CD14-positive monocyte (primary cell): ENCODE data around the gene BNC2. TPM values are rescaled to one million over a fixed set of nuclear protein-coding genes. Genes with fewer than 3 reads are reported as not detected.

Source experiments
- DNase-seq, 3 donors: peaks; one replicate each; pipeline ENCODE4 v3.0.0-alpha.2; 2011 to 2022
- H2AFZ ChIP-seq: 2 replicates; pipeline ENCODE4 v1.6.0; 2012; ENCODE audit warnings: mild to moderate bottlenecking, low read depth, low read length, inconsistent platforms; ENCODE audit not compliant: insufficient read depth, poor library complexity, severe bottlenecking
- H3K27ac ChIP-seq, 2 donors: 1 replicate in 1 of 2; 2 replicates in 1 of 2; pipeline ENCODE4 v1.5.1; 2012 to 2013; ENCODE audit warnings: low read length in 2 of 2, control low read depth in 1 of 2, inconsistent platforms in 1 of 2, low read depth in 1 of 2, mild to moderate bottlenecking in 1 of 2
- H3K27me3 ChIP-seq, 2 donors: one replicate each; pipeline versions ENCODE4 v1.6.0 to v1.6.1; 2011 to 2013; ENCODE audit warnings: low read length in 2 of 2; ENCODE audit not compliant: control insufficient read depth in 2 of 2, insufficient read depth in 2 of 2
- H3K36me3 ChIP-seq, 2 donors: replicated peaks in 1 of 2; 1 replicate in 1 of 2; 2 replicates in 1 of 2; pipeline versions ENCODE4 v1.5.1 to v1.6.1; 2012 to 2013; ENCODE audit warnings: low read length in 2 of 2, control low read depth in 1 of 2, inconsistent platforms in 1 of 2, mild to moderate bottlenecking in 1 of 2; ENCODE audit not compliant: insufficient read depth in 2 of 2, control insufficient read depth in 1 of 2
- H3K4me1 ChIP-seq, 2 donors: 1 replicate in 1 of 2; 2 replicates in 1 of 2; pipeline versions ENCODE4 v1.5.1 to v1.6.1; 2012 to 2013; ENCODE audit warnings: low read length in 2 of 2, control low read depth in 1 of 2, inconsistent platforms in 1 of 2, mild to moderate bottlenecking in 1 of 2, moderate library complexity in 1 of 2; ENCODE audit not compliant: insufficient read depth in 2 of 2, control insufficient read depth in 1 of 2
- H3K4me2 ChIP-seq: replicated peaks from 2 replicates; pipeline ENCODE3; 2012; ENCODE audit warnings: low read length, moderate library complexity, mild to moderate bottlenecking; ENCODE audit not compliant: poor library complexity, severe bottlenecking; ENCODE audit errors: extremely low read depth
- H3K4me3 ChIP-seq, 3 experiments: fragments of 200-600 bp in 1 of 3; sonication (generic) in 1 of 3; replicated peaks in 1 of 3; 1 replicate in 2 of 3; 2 replicates in 1 of 3; pipeline ENCODE4 v1.5.1; 2011 to 2013; ENCODE audit warnings: low read length in 3 of 3, mild to moderate bottlenecking in 3 of 3, control low read depth in 2 of 3, low read depth in 2 of 3, inconsistent platforms in 1 of 3, moderate library complexity in 1 of 3
- H3K79me2 ChIP-seq: 2 replicates; pipeline ENCODE4 v1.6.0; 2012; ENCODE audit warnings: mild to moderate bottlenecking, control low read depth, inconsistent platforms, low read length, moderate library complexity; ENCODE audit not compliant: insufficient read depth
- H3K9ac ChIP-seq: 2 replicates; pipeline ENCODE4 v1.6.0; 2017; ENCODE audit warnings: low read length, mild to moderate bottlenecking; ENCODE audit not compliant: insufficient read depth, poor library complexity, severe bottlenecking
- H3K9me3 ChIP-seq, 2 donors: replicated peaks in 1 of 2; 1 replicate in 1 of 2; 2 replicates in 1 of 2; pipeline versions ENCODE4 v1.5.1 to v1.6.1; 2012 to 2013; ENCODE audit warnings: low read length in 2 of 2, control low read depth in 1 of 2; ENCODE audit not compliant: control insufficient read depth in 1 of 2, insufficient read depth in 1 of 2
- H4K20me1 ChIP-seq: 2 replicates; pipeline ENCODE4 v1.6.0; 2012; ENCODE audit warnings: mild to moderate bottlenecking, low read length, control low read depth, moderate library complexity; ENCODE audit not compliant: insufficient read depth
- H3K27ac Mint-ChIP-seq, 7 donors: one replicate each; pipeline ENCODE4 v1.8.0; 2020; ENCODE audit warnings: mild to moderate bottlenecking in 7 of 7, mixed read lengths in 7 of 7, moderate library complexity in 6 of 7, inconsistent platforms in 2 of 7
- H3K27me3 Mint-ChIP-seq, 3 donors: one replicate each; pipeline ENCODE4 v1.8.0; 2021 to 2022; ENCODE audit warnings: low read depth in 3 of 3, mild to moderate bottlenecking in 3 of 3, mixed read lengths in 3 of 3, moderate library complexity in 3 of 3, inconsistent platforms in 1 of 3
- H3K36me3 Mint-ChIP-seq, 2 donors: one replicate each; pipeline ENCODE4 v1.8.0; 2020; ENCODE audit warnings: mixed read lengths in 2 of 2, inconsistent platforms in 1 of 2, mild to moderate bottlenecking in 1 of 2
- H3K4me1 Mint-ChIP-seq: one replicate; pipeline ENCODE4 v1.8.0; 2020; ENCODE audit warnings: mild to moderate bottlenecking, mixed read lengths
- H3K4me3 Mint-ChIP-seq, 2 donors: one replicate each; pipeline ENCODE4 v1.8.0; 2020; ENCODE audit warnings: mild to moderate bottlenecking in 2 of 2, mixed read lengths in 2 of 2, moderate library complexity in 1 of 2
- H3K9me3 Mint-ChIP-seq, 7 donors: one replicate each; pipeline ENCODE4 v1.8.0; 2020 to 2022; ENCODE audit warnings: mixed read lengths in 7 of 7, mild to moderate bottlenecking in 6 of 7, moderate library complexity in 6 of 7, inconsistent platforms in 2 of 7
- CTCF ChIP-seq: fragments of 200-600 bp; IDR thresholded peaks from one replicate; pipeline ENCODE4 v1.8.0; 2022; ENCODE audit warnings: antibody characterized with exemption, mild to moderate bottlenecking
- WGBS: methylation state at CpG from one replicate; pipeline ENCODE4 v1.1.5; 2013; ENCODE audit warnings: missing lambda C conversion rate; ENCODE audit not compliant: insufficient coverage; 5-methylcytosine and 5-hydroxymethylcytosine counted together
- intact Hi-C, 2 donors: fragments of 100-400 bp; cut with micrococcal nuclease; formaldehyde crosslinking; loops; one replicate each; pipeline versions ENCODE4 v1.15.0 to v1.15.1; 2023
- polyA plus RNA-seq, 3 donors: library from polyadenylated mRNA; depleted of rRNA in 1 of 3; unstranded in 2 of 3; stranded (reverse) in 1 of 3; fragments of 300-500 nt in 2 of 3; fragments of >200 nt in 1 of 3; fragmentation: Illumina TruSeq in 2 of 3; gene quantifications; 1 replicate in 2 of 3; 2 replicates in 1 of 3; pipeline ENCODE4 v1.2.3, GENCODE V29; 2012 to 2021

Gene BNC2
- polyA plus RNA-seq, 3 donors = 0.01 TPM; not detected in 2

DNA sequence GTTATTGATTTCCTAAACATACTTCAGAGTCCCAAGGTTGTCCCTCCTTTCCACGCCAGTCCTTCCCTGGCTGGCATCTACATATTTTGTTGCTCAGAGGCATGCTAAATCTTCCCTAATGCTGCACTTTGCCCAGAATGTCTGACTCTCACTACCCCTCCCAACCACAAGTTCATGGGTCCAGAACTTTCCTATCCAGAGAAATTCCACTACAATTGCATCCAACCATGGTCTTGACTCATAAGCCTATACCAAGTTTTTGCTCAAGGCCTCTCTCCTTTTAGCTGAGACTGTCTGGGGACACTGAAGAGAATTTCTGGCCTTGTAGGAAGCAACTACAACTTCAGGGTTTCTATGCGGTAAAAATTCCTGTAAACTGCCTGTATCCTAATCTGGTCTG, 206.3 kb downstream of the BNC2 start:
- intact Hi-C loops = no loop called here
- peaks cover 1 to 4% (median 3%) of the 10 kb centered on the region in 3 donors for H3K27me3 Mint-ChIP-seq
- no peak overlapping the region for H3K4me3 Mint-ChIP-seq
- H3K4me3 ChIP-seq = no peak overlapping the region
- H3K9ac ChIP-seq = no peak overlapping the region
- H3K27me3 ChIP-seq = no peaks in the 10 kb centered on the region
- H3K9me3 Mint-ChIP-seq = peaks cover 0 to 4% (median 0%) of the 10 kb centered on the region in 7 donors
- H3K36me3 ChIP-seq = no peaks in the 10 kb centered on the region
- no peaks in the 10 kb centered on the region for H3K36me3 Mint-ChIP-seq
- H3K27ac ChIP-seq = no peak overlapping the region
- H3K4me1 ChIP-seq = no peaks in the 10 kb centered on the region
- H3K9me3 ChIP-seq = no peaks in the 10 kb centered on the region
- H3K4me2 ChIP-seq = no peak overlapping the region
- 80% methylated on average over 1 of the region's 2 CpGs for WGBS
- no peak overlapping the region for H2AFZ ChIP-seq
- no peaks in the 10 kb centered on the region for H3K4me1 Mint-ChIP-seq
- no peaks in the 10 kb centered on the region for H3K79me2 ChIP-seq
- no peak for TF ChIP-seq CTCF
- no peaks in the 10 kb centered on the region for H4K20me1 ChIP-seq
- no peak overlapping the region for H3K27ac Mint-ChIP-seq
- no peak for DNase-seq

- no peaks in the 10 kb centered on the region for H3K27me3 ChIP-seq
- H3K4me3 ChIP-seq = no peak overlapping the region
- H3K9me3 ChIP-seq = no peaks in the 10 kb centered on the region
- WGBS = no CpG with 5 or more reads among the region's 1 CpG
- no peaks in the 10 kb centered on the region for H3K36me3 ChIP-seq
- no peaks in the 10 kb centered on the region for H3K4me1 ChIP-seq
- no peak overlapping the region for H3K4me2 ChIP-seq
- no peak overlapping the region for H3K9ac ChIP-seq
- Mint-ChIP-seq H3K9me3 (peaks cover 0 to 4% (median 0%) of the 10 kb centered on the region in 7 donors), H3K4me3 (no peak overlapping the region), H3K27me3 (peaks cover 1 to 4% (median 3%) of the 10 kb centered on the region in 3 donors), H3K4me1 (no peaks in the 10 kb centered on the region), H3K36me3 (no peaks in the 10 kb centered on the region), H3K27ac (no peak overlapping the region)
- intact Hi-C loops = no loop called here
- no peak for DNase-seq
- no peaks in the 10 kb centered on the region for H4K20me1 ChIP-seq
- no peaks in the 10 kb centered on the region for H3K79me2 ChIP-seq
- no peak overlapping the region for H3K27ac ChIP-seq
- no peak for TF ChIP-seq CTCF
- H2AFZ ChIP-seq = no peak overlapping the region
Measured at GRCh38 chr9:16661816-16662215, 208.7 kb downstream of the BNC2 start.
